ENCODE measurements around the gene KCNQ1.

The KCNQ1 gene

DNA sequence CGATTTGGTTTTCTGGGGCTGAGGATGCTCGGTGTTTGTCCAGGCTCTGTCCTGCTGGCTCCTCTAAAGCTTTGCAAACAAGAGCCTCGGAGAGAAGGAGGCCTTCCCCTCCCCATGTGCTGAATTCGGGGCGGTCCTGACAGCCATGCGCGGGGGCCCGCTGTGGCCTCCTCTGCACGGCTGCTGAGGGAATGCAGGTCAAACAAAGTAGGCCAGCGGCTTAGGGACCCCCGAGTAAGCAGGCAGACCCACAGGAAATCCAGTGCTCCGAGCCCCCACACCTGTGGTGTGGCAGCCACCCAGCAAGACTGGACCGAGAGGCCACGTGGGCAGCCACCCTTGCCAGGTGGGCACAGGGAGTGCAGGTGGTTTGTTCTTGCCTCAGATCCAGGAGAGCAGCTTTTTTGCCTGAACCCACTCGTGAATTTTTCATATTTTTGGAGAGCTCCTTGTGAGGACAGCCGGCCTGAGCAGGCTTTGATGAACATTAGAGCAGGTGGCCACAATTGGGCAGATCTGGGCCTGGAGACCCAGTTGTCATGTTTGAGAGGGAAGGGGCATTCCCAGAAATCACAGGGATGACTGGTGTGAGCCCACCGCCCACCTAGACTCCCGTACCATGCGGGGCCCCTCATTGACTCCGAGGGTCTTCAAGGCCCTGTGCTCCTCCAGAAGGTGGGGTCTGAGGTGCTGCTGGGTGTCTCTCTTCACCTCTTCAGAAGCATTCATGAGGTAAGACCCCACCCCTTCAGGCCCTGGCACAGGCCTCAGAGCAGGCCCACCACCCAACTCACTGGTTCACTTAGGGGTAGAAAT is 298.0 kb downstream of the KCNQ1 start:
- DNase-seq = no peak

DNA sequence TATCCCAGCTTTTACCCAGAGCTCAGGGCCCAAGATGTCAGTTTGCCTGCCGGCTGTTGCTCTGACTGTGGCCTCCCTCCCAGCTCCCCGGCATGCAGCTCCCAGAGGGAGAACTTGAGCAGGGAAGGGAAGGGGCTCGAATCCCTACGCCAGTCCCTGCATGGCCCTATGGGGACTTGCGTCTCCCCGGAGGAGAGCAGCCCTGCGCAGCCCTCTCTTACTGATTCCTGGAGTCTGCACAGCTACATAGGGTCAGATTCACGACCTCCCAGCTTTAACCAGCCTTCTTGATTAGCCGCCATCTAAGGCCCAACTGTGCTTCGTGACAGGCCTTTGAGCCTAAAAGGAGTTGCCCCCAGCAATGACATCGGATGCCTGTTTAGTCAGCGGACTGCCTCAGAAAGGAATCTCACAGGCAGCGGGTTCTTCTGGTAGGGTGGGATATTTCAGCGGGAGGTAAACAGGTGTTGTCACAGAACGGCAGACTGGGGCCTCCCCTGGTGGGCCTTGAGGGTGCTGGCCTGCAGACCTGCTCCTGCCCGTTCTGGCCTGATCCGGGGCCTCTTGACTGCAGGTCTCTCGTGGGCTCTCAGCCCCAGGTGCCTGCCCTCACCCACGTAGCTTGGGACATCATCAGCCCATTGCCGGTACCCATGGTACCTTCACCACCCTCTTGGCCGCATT is 298.8 kb downstream of the KCNQ1 start:
- no peak for DNase-seq

DNA sequence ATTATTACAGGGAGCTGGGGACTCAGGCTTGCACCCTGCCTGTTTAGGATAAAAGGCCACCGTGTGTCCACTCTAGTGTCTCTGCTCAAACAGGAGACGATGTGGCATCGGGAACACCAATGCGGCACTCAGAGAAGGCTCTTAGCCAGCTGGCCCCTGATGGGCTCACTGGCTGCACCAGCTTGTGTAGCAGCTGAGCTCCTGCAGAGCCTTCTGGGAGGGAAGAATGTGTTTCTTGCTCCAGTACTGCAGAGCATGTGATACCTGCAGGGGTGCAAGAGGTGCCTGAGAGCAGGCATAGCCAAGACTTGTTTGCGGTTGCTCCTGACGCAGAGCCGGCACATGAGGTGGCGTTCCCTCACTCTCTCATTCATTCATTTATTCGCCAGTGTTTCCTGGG is 299.4 kb downstream of the KCNQ1 start:
- no peak for DNase-seq

DNA sequence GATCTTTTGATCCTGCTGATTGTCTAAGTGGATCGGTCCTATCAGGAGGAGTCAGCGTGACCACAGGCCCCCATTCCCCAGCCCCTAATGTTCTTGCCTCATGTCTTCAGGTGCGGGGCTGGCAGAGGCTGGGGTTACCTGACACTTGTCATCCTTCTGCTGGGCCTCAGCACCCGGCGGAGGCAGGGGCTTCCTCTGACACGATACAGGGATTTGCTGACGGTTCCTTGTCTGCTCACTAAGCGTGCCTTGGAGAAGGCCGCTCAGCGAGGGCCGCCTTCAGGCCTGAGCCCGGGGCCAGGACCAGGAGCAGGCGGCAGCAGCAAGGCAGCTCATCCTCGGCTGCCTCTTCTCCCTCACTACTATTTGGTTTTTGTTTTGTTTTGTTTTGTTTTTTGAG is 300.7 kb downstream of the KCNQ1 start:
- DNase-seq = no peak

DNA sequence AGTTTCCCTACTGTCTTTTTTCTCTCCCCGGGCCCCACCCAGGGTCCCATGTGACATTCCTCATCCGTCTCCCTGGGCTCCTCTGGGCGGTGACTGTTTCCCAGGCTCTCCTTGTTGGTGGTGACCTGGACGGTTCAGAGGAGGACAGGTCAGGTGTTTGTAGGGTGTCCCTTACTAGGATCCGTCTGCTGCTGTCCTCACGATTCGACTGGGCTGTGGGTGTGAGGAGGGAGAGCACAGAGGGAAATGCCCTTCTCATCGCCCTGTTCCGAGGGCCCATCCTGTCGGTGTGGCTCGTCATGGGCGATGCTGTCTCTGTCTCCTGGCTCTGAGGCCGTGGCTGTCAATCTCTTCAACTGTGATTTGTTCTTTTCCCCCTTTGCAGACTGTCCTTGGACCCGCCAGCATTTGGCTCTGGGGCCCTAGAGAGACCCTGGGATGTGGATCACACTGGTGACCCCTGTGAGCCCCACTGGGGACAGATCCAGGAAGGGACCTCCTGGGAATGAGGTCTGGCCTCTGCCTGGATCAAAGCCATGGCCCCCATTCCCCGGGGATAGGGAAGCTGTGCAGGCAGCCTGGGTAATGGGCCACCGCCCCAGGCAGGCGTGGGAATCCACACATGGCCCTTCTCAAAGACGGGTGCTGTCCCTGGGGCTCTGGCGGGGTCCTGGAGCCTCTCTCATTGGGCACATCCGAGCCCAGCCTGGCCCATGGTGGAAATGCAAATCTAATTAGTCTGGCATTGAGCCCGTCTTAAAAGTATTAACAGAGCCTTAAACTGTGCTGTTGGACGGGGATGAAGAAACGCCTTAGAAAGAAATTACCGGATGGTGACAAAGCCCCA is 301.8 kb downstream of the KCNQ1 start:
- DNase-seq = no peak

DNA sequence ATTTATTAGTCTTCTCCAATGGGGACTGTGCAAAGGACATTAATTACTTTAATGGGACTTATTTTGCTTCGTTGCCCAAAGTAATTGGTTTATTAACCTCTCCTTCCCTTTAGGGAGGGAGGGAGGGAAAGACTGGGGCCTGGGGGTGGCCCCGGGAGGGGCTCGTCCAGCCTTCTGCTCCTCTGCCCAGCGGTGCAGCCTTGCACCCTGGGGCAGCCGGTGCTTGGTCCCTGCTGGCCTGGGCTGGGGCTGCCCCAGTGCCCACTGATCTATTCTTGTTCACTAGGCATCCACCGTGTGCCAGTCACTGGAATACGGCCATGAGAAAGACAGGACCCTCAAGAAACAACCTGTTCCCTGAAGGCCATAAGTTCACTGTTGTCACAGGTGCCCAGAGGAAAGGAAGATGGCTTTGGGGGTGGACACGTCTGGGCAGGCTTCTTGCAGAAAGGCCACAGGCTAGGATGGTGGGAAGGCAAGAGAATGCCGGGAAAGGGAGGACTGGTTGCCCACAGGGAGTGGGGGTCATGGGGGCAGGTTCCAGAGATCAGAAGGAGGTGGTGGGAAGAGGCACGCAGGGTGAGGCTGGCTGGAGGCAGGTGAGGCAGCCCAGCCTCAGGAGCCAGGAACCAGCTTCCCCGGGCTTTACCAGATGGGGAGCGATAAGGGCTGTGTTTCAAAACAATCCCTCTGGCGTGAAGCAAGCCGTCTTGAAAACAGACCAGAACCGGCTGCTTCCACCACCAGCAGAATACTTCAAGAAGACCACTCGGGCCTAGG is 302.6 kb downstream of the KCNQ1 start:
- DNase-seq = no peak

DNA sequence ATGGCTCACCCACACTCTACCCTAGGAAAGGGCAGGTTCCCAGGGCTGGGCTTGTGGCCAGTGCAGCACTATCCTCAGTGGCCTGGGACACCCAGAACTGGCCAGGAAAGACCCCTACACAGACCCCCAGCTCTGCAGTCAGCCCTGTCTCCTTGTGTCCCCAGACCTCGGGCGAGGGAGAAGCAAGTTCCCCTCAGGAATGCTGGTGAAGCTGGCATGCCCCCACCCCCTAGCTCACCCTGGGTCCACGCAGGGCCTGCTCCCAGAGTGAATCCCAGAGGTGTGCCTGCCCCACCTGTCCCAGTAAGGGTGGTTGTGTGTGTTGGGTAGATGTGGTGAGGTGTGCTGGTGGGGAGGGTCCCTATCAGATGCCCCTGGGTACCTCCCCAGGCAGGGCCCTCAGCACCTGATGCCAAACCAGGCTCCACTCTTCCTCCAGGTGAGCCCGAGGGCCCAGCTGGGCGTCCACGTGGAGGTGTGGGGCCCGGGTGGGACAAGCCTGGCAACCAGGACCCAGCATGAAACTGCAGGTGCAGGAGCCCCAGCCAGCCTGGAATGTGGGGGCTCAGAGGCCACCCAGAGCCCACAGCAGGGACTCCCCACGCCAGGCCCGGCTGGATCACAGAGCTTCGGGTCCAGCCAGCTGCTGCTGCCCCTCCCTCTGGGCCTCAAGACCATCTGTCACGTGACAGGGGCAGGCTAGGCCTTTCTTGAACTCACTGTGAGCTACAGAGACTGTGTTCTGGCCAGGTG is 303.4 kb downstream of the KCNQ1 start:
- DNase-seq = no peak

DNA sequence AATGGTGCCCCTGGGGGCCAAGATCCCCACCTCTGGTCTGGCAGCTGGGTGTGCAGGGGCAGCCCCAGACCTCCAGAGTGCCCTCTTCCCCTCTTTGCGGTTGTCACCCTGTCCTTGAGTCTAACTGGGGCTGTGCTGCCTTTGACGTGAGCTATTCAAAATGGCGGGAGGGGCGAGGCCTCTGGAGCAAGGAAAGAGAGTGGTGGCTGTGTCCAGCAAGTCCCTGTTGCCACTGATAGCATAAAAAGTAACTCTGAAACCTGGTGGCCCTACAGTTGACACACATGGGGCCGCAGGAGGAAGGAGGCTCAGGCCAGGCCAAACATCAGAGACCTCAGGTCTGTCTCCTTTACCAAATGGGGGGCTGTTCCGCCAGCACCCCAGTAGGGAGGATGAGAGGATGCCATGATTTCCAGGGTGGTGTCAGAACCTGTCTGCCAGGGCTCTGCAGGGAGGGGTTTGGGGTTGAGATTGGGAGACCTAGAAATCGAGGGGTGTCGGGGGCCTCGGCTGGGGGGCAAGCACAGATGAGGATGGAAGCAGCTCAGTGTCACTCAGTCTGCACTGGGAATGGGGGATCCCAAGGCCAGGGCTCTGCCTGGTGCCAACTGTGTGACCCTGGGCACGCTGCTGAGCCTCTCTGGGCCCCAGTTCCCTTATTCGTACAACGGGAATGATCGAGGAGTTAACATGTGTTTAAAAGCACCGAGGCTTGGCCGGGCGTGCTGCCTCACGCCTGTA is 304.2 kb downstream of the KCNQ1 start:
- DNase-seq = no peak

DNA sequence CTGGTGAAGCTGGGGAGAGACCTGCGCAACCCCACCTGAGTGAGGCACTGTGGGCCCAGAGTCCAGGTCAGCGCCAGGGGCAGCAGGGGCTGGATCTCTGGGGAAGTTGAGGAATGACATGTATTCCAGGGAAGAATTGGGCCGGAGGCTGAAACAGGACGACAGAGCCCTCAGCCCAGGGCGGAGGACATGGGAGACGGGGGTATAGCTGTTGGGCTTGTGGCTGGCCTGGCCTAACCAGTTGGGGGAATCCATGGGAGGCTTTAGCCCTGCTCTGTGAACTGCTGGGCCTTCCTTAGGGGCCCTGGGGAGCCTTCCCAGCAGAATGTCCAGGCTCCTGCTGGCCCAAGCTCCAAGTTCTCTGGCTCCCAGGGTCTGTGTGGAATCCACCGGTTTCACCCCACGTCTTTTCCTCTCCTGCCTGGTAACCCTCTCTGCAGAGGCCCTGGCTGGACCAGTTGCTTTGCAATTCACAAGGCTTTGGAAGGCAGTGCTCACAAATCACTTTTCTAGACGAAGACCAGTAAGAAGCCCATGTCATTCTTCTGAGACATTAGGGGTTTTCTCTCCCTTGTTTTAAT is 305.4 kb downstream of the KCNQ1 start:
- no peak for DNase-seq

DNA sequence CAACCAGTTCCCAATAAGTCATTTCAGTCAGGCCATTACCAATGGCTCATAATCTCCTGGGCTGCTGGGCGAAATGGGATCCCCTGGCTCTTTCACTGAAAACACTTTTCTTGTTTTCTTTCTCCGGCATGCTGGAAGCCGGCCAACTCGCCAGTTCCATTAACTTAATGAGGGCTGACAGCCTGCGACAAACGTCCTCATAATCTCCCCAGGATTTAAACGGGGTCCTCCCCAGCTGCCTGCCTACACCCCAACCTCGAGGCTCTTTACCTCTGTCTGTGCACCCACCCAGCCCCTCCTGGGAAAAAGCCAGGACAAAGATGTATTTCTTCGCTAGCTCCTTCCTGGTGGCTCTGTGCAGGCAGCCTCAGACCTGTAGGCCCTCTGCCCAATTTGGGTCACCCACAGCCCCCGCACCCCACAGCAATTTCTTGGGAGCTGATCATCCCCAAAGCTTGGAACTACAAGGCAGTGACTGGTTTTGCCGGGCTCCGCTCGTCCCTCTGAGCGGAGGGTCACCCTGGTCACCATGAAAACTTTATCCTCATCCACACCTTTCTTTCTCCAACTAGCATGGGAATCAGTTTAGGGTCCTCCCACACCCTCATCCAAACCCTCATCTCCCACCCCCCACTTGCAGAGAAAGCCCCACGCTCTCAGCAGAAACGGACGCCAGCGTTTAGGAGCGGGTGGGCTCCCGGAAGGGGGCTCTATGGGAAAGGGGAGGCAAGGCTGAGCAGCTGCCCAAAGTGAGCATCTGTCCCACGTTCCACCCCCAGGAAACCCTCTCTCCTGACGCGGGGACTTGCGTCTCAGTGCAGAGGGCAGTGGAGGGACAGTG is 306.1 kb downstream of the KCNQ1 start:
- no peak for DNase-seq

DNA sequence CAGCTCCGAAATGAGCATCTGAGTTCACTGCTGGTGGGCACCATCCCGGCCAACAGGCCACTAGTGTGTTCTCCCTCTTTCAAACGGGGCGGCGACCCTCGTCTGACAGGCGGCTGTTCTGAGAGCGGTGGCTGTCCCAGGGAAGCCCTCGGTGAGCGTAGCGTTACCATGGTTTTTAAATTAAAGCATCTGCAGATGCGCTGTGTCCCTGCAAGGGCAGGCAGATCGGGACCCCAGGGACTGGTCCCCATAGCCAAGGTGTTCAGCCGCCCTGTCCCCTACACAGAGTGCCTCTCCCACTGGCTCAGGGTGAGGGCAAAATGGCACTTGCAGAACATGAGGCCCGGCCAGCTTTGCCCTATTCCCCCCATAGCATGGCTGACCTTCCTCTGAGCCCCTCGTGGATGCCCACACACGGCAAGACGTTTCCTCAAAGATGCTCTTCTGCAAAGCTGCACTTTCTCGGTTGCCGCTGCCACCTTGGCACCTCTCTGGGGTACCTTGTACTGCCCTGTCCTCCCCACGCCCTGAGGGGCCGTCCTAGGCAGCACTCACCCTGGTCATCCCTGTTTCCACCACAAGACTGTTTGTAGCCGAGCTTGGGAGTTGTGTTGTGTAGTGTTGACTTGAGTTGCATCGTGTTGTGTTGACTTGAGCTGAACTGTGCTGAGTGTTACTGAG is 306.9 kb downstream of the KCNQ1 start:
- no peak for DNase-seq

DNA sequence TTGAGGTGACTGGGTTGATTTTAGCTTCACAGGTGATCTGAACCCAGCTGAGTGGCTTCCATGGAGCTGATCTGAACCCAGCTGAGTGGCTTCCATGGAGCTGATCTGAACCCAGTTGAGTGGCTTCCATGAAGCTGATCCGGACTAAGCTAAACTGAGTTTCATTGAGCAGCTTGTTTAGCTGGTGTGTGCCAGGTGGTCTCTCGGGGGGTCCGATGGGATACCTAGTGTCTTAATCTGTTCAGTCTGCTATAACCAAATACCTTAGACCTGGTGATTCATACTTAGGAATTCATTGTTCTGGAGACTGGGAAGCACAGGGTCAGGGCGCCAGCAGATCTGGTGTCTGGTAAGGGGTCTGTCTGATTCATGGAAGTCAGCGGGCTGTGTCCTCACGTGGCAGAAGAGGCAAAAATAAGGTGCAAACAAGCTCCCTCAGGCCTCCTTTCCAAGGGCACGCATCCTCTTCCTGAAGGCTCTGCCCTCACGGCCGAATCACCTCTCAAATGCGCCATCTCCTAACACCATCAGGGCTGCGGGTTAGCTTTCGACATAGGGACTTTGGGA is 307.5 kb downstream of the KCNQ1 start:
- no peak for DNase-seq

DNA sequence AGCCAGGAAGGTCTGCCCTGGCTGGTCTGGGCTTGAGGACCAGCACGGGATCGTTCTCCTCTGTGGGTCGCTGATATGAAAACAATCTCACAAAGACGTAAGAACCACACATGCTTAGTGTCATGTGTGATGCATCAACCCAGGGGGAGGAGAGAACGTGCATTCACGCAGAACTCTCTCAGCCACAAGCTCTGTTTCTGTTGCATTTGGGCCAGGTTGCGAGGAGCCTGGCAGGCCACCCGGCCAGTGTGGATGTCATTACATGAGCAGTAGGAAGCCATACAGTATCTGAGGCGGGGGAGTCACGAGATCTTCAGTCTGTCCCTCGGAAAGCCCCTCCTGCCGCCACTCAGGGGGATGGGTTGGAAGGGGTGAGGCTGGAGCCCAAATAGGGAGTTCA is 308.1 kb downstream of the KCNQ1 start:
- DNase-seq = no peak

DNA sequence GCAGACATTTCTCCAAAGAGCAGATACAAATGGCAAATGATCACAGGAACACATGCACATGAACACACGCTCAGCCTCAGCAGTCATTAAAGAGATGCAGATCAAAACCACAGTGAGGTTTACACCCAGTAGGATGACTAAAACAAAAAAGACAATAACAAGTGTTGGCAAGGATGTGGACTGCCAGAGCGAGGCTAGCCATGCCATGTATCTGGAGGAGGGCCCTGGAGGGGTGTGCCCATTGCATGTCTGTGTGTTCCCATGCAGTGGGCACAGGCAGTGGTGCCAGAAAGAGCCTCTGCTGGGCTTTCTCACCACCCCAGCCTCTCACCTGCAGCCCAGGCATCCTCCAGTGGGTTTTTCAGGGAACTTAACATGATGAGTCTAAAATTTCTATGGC is 309.2 kb downstream of the KCNQ1 start:
- DNase-seq = no peak

DNA sequence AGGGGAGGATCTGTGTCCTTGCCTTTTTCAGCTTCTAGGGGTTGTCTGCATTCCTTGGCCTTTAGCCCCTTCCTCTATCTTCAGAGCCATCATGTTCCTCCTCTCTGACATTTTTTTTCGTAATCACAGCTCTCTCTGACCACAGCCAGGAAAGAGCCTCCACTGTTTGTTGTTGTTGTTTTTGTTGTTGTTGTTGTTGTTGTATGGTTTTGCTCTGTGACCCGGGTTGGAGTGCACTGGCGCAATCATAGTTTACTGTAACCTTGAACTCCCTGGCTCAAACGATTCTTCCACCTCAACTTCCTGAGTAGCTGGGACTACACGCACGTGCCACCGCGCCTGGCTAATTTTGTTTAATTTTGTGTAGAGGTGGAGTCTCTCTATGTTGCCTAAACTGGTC is 310.3 kb downstream of the KCNQ1 start:
- DNase-seq = no peak

DNA sequence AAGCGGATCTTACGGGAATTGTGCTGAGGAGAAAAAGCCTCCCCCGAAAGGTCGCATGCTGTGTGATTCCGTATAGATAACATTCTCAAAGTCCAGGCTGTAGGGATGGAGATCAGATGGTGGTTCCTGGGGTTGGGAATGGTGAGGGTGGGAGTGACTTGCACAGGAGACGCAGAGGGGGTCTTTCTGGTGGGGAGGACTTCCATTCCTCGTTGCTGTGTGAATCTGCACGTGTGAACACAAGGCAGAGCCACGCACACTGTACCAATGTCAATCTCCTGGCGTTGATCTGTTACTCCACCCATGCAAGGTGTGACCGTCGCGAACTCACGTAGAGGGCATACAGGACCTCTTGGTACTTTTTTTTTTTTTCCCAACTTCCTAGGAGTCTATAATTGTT is 313.9 kb downstream of the KCNQ1 start:
- no peak for DNase-seq

DNA sequence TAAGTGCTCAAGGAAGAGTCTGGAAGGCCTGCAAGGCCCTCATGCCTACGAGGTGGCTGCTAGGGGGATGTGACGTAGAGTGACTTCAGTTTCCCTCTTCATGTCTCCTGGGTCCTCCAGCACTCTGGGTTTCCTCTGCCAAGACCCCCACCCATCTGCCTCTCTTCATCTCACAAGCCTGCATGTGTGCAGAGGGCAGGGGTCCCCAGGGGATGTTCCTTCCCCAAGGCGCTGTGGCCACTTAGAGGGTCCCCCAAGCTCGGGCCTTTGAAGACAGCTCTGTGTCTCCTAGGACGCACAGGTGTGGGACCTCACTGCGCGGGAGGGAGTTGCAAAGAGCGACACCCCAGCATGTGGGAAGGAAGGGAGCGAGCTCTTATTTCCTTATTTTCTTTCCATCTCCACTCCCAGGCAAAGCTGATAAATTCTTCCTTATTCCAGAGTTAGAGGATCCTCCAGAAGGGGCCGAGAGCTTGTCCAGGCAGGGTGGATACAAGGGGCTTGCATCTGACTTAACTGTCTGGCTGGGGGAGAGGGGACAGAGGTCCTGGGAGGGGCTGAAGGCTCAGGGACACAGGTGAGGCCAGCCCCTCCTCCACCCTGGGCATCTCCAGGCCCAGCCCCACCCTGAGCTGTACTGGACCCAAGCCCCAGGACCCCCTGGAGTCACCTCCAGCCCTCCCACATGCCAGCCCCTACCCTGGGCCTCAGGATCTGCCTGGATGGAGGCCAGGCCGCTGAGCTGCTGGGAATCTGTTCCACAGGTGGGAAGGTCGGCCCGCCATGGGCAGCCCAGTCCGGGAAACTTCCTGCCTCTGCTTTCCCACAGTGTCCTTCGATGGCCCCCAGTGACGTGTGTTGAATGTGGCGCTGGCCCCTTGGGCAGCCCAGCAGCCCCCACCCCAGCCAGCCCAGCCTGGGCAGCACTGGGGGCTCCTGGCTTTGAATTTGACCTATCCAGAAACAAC is 314.7 kb downstream of the KCNQ1 start:
- DNase-seq = no peak

Measured in inflammatory macrophage treated with lipopolysaccharide for 1 hour (primary cell).